ENCODE measurements around the gene ADGRG3.

DNA sequence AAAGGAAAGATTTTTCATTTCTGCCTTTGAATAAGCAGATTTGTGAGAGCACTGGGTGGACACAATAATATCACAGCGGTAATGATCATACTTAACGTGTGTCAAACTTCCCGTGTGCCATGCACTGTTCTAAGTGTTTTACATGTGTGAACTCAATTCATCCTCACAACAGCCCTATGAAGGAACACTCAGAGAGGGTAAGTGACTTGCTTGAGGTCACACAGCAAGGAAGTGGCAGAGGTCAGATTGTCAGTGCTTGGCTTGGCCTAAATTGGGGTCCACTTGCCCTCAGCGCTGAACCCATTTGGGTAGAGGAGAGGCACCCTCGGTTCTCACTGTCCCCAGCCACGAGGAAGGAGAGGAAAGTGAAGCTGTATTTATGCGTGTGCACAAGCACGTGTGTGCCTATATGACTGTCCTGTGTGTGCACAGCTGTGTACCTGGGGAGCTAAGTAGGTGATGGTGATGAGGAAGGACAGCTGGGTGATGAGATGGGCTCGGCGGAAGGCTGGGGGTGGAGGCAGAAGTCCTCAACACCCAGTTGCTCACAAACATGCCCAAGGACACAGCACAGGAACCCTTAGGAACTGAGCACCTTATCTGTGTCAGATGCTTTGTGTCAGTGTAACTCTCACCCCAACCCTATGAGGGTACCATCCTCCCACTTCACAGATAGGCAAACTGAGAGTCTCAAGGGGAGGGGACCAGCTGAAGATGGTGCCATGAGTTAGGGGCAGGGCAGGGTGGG lies 9.8 kb upstream of the ADGRG3 start:
- no peak for TF ChIP-seq CTCF (IDR thresholded peaks at IDR 0.05; ENCODE audit: low read length)
- no peak for TF ChIP-seq EZH2 (optimal IDR thresholded peaks at IDR 0.05; ENCODE audit: low read depth, low read length)
- TF ChIP-seq EZH2phosphoT487 (IDR thresholded peaks at IDR 0.05; ENCODE audit: low read length): no peak

Measured in MM.1S (cell line).